Measurements from ENCODE around the gene TEAD2.
"Not testable (repeated sequence)": the region's sequence is repeated elsewhere in the genome, so short reads cannot be mapped to it uniquely, and the experiment has no call there.

TEAD2 gene

DNA sequence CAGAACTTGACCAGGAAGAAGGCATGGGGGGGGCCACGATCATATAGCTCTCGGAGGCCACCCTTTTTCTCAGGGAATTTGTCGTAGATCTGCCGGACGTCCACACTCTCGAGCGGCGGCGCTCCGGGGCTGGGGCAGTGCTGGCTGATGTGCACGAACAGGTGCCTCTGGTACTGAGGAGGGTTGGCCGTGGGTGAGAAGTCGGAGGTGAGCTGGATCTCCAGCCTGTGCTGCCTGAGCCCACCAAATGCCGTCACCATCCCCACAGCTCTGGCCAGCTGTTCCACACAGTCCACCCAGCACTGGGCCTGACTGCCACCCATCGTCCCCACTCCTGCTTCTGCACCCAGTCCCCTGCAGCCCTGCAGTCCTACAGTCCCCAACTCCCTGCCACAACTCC is 15.0 kb downstream of the TEAD2 start:
- no peak for DNase-seq

- DNase-seq: no peak
These were observed 17.5 kb downstream of the TEAD2 start for GRCh38 chr19:49344505-49345423.

- DNase-seq: no peak
These were observed 19.1 kb downstream of the TEAD2 start for GRCh38 chr19:49343123-49343522.

GRCh38 chr19:49342291-49342721 is 19.9 kb downstream of the TEAD2 start:
- DNase-seq: no peak

DNA sequence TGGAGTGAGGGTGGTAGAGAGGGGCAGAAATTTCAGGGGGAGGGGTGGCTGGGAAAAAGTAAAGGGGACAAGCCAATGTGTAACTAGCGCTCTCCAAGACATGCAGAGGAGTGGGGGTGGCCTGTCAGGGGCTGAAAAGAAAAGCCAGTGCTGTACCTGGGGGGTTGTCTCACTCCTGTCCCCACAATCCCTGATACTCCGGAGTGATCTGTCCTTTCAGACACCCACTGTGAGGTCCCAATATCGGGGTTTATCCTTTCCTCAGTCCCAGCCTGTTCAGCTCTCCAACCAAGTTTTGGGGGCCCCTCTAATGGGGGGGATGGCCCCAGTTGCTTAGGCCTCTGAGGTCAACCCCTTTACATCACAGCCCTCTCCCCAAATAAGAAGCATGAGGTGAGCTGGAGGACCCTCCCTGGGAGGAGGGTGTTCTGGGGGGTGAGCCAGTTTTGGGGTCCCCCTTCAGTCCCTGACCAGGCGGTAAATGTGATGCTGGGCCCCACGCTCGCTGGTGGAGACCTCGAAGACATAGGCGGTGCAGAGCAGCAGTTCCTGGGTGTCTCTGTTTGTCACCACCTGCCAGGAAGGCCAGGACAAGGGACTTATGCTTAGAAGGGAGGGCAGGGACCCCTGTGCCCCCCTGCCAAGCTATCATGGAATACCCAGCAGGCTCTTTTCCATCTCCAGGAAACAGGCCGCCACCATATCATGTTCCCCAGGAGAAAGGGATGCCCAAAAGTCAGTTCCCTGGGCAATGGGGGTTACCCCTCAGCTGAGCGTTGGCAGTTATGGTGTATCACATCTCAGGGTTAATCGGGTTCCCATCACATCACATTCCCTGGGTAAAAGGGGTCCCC is 21.1 kb downstream of the TEAD2 start:
- no peak for DNase-seq

- DNase-seq: no peak
These were observed 21.9 kb downstream of the TEAD2 start for GRCh38 chr19:49340069-49340864.

GRCh38 chr19:49339301-49340068 is 22.7 kb downstream of the TEAD2 start:
- peak; percentile 87 for DNase-seq

DNA sequence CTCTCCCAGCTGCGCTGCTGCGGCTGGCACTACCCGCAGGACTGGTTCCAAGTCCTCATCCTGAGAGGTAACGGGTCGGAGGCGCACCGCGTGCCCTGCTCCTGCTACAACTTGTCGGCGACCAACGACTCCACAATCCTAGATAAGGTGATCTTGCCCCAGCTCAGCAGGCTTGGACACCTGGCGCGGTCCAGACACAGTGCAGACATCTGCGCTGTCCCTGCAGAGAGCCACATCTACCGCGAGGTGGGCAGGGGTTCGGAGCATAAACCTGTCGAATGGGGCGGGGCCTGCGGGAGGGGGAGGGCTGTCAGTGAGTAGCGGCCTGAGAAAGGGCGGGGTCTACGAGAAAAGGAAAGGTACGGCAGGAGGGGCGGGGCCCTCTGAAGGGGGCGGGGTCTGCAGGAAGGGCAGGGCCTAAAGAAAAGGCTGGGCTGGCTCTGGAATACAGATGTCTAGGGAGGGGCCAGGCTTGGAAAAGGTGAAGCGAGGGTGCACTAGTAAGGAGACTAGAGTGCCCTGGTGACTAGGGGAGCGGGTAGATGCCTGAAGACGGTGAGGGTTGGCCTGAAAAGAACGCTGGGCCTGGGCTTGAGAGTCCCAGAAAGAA is 23.4 kb downstream of the TEAD2 start:
- no peak for DNase-seq

DNA sequence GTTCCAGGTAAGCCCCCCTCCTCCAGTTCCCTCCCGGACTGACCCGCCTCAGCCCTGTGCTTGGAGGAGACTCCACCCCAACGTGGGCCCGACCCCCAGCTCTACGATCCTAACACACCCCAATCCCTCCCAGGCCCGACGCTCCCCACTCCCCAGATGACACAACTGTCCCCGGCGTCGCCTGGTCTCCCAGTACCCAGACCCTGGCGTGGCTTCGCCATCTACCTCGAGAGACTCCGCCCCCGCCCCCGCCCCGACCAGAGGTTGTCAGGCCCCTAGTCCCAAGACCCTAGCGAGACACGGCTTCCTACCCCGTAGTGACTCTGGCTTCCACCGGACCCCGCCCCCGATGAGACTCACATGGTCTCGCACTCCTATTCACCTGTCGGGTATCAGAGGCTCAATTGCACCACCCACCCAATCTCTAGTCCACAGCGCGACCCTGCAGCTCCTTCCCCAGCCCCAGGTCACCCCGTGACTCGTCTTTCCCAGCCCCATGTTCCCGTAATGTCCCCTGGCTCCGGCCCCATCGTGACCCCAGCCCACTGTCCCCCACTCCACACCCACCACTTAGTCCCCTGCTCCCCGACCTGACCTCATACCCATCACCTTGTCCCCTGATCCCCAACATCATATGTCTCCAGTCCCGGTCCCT is 24.1 kb downstream of the TEAD2 start:
- no peak for DNase-seq

GRCh38 chr19:49337267-49338022 is 24.8 kb downstream of the TEAD2 start:
- no peak for DNase-seq

DNA sequence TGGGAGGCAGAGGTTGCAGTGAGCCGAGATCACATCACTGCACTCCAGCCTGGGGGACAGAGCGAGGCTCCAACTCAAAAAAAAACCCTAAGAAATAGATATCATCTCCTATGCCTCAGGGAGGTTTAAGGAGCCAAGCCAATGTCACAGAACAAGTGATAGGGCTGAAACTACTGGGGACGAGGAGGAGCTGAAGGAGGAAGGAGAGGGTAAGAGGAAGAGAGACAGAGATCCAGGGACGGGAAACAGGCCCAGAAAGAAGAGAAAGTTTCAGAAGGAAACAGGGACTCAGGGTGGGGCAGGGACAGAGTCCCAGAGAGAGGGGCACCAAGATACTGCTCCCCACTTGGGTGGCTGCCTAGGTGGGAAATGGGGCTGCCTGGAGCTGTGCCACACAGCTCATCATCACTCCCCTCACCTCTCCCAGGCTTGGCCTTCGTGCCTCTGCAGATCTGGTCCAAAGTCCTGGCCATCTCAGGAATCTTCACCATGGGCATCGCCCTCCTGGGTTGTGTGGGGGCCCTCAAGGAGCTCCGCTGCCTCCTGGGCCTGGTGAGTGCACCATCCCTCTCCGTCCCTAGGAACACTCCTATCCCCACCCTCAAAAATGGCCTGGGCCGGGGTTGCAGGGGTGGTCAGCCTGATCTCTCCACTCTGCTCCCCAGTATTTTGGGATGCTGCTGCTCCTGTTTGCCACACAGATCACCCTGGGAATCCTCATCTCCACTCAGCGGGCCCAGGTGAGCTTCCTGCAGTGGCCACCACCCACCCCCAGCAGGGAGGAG is 25.5 kb downstream of the TEAD2 start:
- no peak for DNase-seq

DNA sequence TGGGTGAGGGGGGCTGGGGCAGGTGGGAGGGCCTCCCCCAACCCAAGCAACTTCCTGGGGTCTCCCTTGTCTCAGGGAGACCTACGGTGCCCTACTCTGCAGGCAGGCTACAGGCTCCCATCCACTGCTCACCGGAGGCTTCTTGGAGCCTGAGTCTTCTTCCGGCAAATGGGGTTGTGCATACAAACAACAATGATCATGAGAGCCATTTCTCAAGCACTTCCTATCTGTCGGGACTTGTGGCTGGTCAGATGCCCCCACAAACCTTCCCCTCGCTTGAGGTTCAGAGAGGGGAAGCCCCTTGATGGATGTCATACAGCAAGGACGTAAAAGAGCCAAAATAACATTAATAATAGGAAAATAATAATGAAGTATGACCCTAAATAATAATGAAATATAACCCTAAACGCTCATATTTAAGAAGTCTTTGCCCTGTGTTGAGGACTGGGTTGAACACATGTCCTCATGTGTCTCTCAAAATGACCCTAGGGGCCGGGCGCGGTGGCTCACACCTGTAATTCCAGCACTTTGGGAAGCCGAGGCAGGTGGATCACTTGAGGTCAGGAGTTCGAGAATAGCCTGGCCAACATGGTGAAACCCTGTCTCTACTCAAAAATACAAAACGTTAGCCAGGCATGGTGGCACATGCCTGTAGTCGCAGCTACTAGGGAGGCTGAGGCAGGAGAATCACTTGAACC is 26.3 kb downstream of the TEAD2 start:
- DNase-seq: no peak

DNA sequence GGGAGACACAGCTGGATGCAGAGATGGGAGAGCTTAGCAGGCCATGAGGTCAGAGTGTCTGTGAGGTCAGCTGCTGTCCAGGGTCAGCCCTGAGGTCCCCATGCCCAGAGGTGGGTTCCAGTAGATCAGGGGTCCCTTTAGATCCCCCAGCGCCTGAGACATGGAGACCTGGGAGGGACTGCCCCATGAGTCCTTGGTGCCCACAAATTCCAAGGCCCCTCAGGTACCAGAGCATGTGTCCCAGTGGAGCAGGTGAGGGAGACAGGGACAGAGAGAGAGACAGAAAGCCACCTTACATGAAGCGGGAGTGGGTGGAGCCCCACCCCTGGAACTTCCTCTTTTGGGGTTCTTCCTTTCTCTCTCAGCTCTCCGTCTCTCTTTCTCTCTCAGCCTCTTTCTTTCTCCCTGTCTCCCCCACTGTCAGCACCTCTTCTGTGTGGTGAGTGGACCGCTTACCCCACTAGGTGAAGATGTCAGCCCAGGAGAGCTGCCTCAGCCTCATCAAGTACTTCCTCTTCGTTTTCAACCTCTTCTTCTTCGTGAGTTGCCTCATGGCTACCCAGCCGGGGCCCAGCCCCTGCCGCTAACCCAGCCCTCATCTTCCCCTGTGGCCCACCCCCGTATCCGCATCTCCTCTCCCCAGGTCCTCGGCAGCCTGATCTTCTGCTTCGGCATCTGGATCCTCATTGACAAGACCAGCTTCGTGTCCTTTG is 27.0 kb downstream of the TEAD2 start, which contains the start of gene CD37:
CD37 (plus strand) TSS at position 336 of the 713 bp plus-strand sequence; CDS start at position 471, 135 bp downstream.
- no peak for DNase-seq

DNA sequence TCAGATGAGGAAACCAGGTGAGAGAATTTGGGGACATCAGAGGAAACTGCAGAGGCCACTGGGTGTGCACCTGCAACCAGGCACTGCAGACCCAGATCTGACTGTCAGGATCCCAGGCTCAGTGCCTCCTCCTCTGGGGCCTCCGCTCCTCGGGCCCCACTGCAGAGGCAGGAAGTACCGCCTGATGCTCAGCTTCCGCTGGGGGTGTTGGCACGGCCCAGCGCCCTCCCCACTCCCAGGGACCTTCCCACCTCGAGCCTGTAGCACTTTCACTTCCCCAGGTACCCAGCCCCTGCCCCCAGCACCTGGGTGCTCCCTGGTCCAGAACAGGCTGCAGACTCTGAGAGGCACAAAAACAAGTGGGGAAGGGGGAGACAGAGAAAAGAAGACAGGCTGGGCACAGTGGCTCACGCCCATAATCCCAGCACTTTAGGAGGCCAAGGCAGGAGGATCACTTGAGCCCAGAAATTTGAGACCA is 28.4 kb downstream of the TEAD2 start:
- no peak for DNase-seq

- peak; percentile 12 for DNase-seq
These were observed 28.8 kb downstream of the TEAD2 start for GRCh38 chr19:49333418-49333805.

DNA sequence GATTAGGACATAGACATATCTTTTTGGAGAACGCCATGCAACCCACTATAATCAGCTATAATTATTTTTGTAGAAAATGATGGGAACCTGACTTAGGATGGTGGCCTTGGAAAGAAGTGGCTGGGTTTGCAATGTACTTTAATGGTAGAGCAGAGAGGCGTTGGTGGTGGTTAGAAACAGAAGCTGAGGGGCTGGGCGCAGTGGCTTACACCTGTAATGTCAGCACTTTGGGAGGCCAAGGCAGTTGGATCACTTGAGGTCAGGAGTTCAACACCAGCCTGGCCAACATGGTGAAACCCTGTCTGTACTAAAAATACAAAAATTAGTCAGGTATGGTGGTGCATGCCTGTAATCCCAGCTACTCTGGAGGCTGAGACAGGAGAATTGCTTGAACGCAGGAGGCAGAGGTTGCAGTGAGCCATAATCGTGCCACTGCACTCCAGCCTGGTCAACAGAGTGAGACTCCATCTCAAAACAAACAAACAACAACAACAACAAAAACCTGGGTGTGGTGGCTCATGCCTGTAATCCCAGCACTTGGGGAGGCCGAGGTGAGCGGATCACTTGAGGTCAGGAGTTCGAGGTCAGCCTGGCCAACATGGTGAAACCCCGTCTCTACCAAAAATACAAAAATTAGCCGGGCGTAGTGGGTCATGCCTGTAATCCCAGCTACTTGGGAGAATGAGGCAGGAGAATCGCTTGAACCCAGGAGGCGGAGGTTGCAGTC is 29.4 kb downstream of the TEAD2 start:
- DNase-seq: not testable (repeated sequence)

DNA sequence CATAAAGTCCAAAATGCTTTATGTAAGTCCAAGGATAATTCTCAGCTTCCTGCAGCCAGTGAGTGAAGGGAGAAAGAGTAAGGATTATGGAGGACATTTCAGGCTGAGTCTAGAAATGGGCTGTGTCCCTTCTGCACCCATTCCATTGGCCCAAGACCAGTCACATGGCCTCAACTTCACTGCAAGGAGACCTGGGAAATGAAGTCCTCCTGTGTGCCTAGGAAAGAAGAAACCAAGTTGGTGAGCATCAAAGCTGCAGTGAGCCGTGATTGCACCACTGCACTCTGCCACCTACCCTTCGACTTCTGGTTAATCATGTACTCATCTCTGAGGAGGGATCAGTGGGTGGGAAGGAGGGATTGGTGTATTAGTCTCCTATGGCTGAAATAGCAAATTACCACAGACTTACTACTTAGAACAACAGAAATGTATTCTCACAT is 30.6 kb downstream of the TEAD2 start:
- peak; percentile 39 for DNase-seq
